Caco-2 (cell line): ENCODE results near the gene PCDHGA5. TPM values are rescaled to one million over a fixed set of nuclear protein-coding genes. Genes with fewer than 3 reads are reported as not detected.

ENCODE experiments used
- BruUV-seq: library from RNA; stranded (reverse); fragments of 400-500 nt; replicated peaks from 2 replicates; lab custom pipeline; 2021; lab: Mats Ljungman, UMichigan
- CTCF ChIA-PET: fragments of 300-600 bp; sonication (Branson Sonifier 250); formaldehyde crosslinking; loops from one replicate; lab custom pipeline; 2022; ENCODE audit warnings: antibody characterized with exemption; lab: Charles Lee
- POLR2A ChIA-PET: fragments of 300-600 bp; sonication (Branson Sonifier 250); formaldehyde crosslinking; loops from one replicate; lab custom pipeline; 2022; ENCODE audit warnings: antibody characterized with exemption; lab: Charles Lee
- DNase-seq, 2 experiments: peaks; one replicate each; pipeline versions ENCODE4 v3.0.0 to v3.0.0-alpha.2; 2020 to 2022
- H3K27me3 ChIP-seq: replicated peaks from 2 replicates; pipeline ENCODE4 v1.6.0; 2011; ENCODE audit warnings: low read length; ENCODE audit not compliant: control insufficient read depth, insufficient read depth
- H3K36me3 ChIP-seq: 2 replicates; pipeline ENCODE4 v1.5.1; 2011; ENCODE audit warnings: low read length; ENCODE audit not compliant: control insufficient read depth, insufficient read depth
- H3K4me1 ChIP-seq: fragments of 250-450 bp; sonication (Bioruptor Pico); 2 replicates; pipeline ENCODE4 v1.5.1; 2020; ENCODE audit warnings: mild to moderate bottlenecking
- H3K4me3 ChIP-seq: 2 replicates; pipeline ENCODE4 v1.5.1; 2011; ENCODE audit warnings: low read depth, mild to moderate bottlenecking, control low read depth, low read length
- H3K9me3 ChIP-seq: fragments of 250-450 bp; sonication (Bioruptor Pico); 2 replicates; pipeline ENCODE4 v1.5.1; 2020; ENCODE audit warnings: mild to moderate bottlenecking, moderate library complexity
- H3K27ac Mint-ChIP-seq: one replicate; pipeline ENCODE4 v1.8.0; 2022; ENCODE audit warnings: mixed read lengths; ENCODE audit not compliant: unreplicated experiment
- H3K27me3 Mint-ChIP-seq: one replicate; pipeline ENCODE4 v1.8.0; 2022; ENCODE audit warnings: mixed read lengths; ENCODE audit not compliant: insufficient read depth, unreplicated experiment
- H3K36me3 Mint-ChIP-seq: one replicate; pipeline ENCODE4 v1.8.0; 2022; ENCODE audit warnings: mild to moderate bottlenecking, mixed read lengths; ENCODE audit not compliant: insufficient read depth, unreplicated experiment
- H3K4me1 Mint-ChIP-seq: one replicate; pipeline ENCODE4 v1.8.0; 2022; ENCODE audit warnings: low read depth, mixed read lengths; ENCODE audit not compliant: unreplicated experiment
- H3K4me3 Mint-ChIP-seq: one replicate; pipeline ENCODE4 v1.8.0; 2022; ENCODE audit warnings: mild to moderate bottlenecking, moderate library complexity, mixed read lengths; ENCODE audit not compliant: unreplicated experiment
- H3K9me3 Mint-ChIP-seq: one replicate; pipeline ENCODE4 v1.8.0; 2022; ENCODE audit warnings: mixed read lengths; ENCODE audit not compliant: unreplicated experiment
- intact Hi-C: fragments of 100-400 bp; cut with micrococcal nuclease; formaldehyde crosslinking; loops from one replicate; pipeline ENCODE4 v1.10.0; 2022; ENCODE audit not compliant: unreplicated experiment
- total RNA-seq: library from RNA; stranded (reverse); gene quantifications from 2 replicates; pipeline ENCODE4 v1.2.3, GENCODE V29; 2022
- TF ChIP-seq, protein P1 (sequence below), 2 experiments: fragments of 200-600 bp in 1 of 2; IDR thresholded peaks; 1 replicate in 1 of 2; 2 replicates in 1 of 2; pipeline versions ENCODE4 v1.5.1 to v1.8.0; 2011 to 2022; ENCODE audit warnings: antibody characterized with exemption in 1 of 2, control low read depth in 1 of 2, inconsistent platforms in 1 of 2, low read depth in 1 of 2, low read length in 1 of 2, mild to moderate bottlenecking in 1 of 2, moderate library complexity in 1 of 2; ENCODE audit not compliant: insufficient read depth in 1 of 2, severe bottlenecking in 1 of 2, unreplicated experiment in 1 of 2

The PCDHGA5 gene
- total RNA-seq, 1 experiment from 2014 or later: 0.57 TPM

DNA sequence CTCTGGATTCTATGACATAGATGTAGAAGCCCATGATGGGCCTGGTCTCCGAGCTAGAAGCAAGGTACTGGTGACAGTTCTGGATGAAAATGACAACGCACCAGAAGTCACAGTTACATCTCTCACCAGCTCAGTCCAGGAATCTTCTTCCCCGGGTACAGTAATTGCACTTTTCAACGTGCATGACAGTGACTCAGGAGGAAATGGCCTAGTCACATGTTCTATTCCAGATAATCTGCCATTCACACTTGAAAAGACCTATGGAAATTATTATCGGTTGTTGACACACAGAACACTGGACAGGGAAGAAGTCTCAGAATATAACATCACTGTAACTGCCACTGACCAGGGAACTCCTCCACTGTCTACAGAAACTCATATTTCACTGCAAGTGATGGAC is 7.8 kb upstream of the PCDHGA5 start:
- Mint-ChIP-seq H3K4me1 (no peaks in the 10 kb centered on the region), H3K27me3 (no peaks in the 10 kb centered on the region), H3K9me3 (peaks cover 10% of the 10 kb centered on the region), H3K27ac (no peak overlapping the region), H3K4me3 (no peak overlapping the region), H3K36me3 (no peaks in the 10 kb centered on the region)
- Histone ChIP-seq H3K27me3 (no peaks in the 10 kb centered on the region), H3K36me3 (no peaks in the 10 kb centered on the region), H3K4me1 (no peaks in the 10 kb centered on the region), H3K9me3 (no peaks in the 10 kb centered on the region; the same call in 1 of the 2 replicates), H3K4me3 (no peak overlapping the region)
- TF ChIP-seq, protein P1, sequence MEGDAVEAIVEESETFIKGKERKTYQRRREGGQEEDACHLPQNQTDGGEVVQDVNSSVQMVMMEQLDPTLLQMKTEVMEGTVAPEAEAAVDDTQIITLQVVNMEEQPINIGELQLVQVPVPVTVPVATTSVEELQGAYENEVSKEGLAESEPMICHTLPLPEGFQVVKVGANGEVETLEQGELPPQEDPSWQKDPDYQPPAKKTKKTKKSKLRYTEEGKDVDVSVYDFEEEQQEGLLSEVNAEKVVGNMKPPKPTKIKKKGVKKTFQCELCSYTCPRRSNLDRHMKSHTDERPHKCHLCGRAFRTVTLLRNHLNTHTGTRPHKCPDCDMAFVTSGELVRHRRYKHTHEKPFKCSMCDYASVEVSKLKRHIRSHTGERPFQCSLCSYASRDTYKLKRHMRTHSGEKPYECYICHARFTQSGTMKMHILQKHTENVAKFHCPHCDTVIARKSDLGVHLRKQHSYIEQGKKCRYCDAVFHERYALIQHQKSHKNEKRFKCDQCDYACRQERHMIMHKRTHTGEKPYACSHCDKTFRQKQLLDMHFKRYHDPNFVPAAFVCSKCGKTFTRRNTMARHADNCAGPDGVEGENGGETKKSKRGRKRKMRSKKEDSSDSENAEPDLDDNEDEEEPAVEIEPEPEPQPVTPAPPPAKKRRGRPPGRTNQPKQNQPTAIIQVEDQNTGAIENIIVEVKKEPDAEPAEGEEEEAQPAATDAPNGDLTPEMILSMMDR (IDR thresholded peaks at IDR 0.05; ENCODE audit: insufficient read depth in 1 of 2, low read depth in 1 of 2, low read length in 1 of 2, severe bottlenecking in 1 of 2, unreplicated experiment in 1 of 2): no peak
- no peak for DNase-seq
- CTCF ChIA-PET: no interaction called here
- intact Hi-C loops: no loop called here
- no TSS peak for BruUV-seq
- POLR2A ChIA-PET: no interaction called here

DNA sequence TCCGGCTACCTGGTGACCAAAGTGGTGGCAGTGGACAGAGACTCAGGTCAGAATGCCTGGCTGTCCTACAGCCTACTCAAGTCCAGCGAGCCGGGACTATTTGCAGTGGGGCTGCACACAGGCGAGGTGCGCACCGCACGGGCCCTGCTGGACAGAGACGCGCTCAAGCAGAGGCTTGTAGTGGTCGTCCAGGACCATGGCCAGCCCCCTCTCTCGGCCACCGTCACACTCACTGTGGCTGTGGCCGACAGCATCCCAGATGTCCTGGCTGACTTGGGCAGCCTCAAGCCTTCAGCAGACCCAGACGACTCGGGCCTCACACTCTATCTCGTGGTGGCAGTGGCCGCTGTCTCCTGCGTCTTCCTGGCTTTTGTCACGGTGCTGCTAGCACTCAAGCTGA is 7.0 kb upstream of the PCDHGA5 start:
- TF ChIP-seq, protein P1 (IDR thresholded peaks at IDR 0.05; ENCODE audit: insufficient read depth in 1 of 2, low read depth in 1 of 2, low read length in 1 of 2, severe bottlenecking in 1 of 2, unreplicated experiment in 1 of 2): no peak
- peaks cover 10% of the 10 kb centered on the region for H3K9me3 Mint-ChIP-seq
- H3K4me3 Mint-ChIP-seq: no peak overlapping the region
- no peaks in the 10 kb centered on the region for H3K36me3 Mint-ChIP-seq
- H3K27me3 Mint-ChIP-seq: no peaks in the 10 kb centered on the region
- Histone ChIP-seq H3K4me1 (no peaks in the 10 kb centered on the region), H3K27me3 (no peaks in the 10 kb centered on the region), H3K36me3 (no peaks in the 10 kb centered on the region), H3K9me3 (no peaks in the 10 kb centered on the region; the same call in 1 of the 2 replicates), H3K4me3 (no peak overlapping the region)
- no peak overlapping the region for H3K27ac Mint-ChIP-seq
- intact Hi-C loops: no loop called here
- DNase-seq: no peak
- H3K4me1 Mint-ChIP-seq: no peaks in the 10 kb centered on the region
- no TSS peak for BruUV-seq
- ChIA-PET CTCF (no interaction called here), POLR2A (no interaction called here)

DNA sequence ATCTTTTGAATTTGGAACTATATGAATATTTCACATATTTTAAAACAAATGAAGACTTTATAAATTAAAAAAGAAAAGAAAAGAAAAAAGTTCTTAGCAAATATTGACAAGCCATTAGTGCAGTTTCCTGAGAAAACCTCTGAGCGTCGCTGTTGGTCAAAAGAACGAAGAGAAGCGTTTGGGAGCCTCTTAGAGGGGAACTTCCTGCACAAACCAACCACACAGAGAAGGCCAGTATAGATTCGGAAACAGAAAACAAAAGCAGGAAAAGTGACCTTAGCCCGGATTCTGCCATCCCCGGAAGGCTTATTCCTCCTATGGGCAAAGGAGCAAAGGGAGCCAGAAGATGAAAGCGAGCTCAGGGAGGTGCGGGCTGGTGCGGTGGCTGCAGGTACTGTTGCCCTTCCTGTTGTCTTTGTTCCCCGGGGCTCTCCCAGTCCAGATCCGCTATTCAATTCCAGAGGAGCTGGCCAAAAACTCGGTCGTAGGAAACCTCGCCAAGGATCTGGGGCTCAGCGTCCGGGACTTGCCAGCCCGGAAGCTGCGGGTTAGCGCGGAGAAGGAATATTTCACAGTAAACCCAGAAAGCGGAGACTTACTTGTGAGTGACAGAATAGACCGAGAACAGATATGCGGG is 4.1 kb upstream of the PCDHGA5 start, which contains the start of gene PCDHGB2:
Gene PCDHGB2 (plus strand): TSS at position 205 of the 637 bp plus-strand sequence. CDS start 142 bp downstream, at position 347.
- no peaks in the 10 kb centered on the region for H3K4me1 Mint-ChIP-seq
- no peaks in the 10 kb centered on the region; the same call in 1 of the 2 replicates for H3K9me3 ChIP-seq
- H3K27me3 ChIP-seq: no peaks in the 10 kb centered on the region
- peak in 1 of 2 experiments; percentile 15 for DNase-seq
- BruUV-seq: TSS peak; percentile 44
- H3K36me3 Mint-ChIP-seq: no peaks in the 10 kb centered on the region
- H3K4me3 ChIP-seq: no peak within 1 kb of the TSS
- no peaks in the 10 kb centered on the region for H3K27me3 Mint-ChIP-seq
- CTCF ChIA-PET: no interaction called here
- POLR2A ChIA-PET: no interaction called here
- peaks cover 21% of the 10 kb centered on the region for H3K9me3 Mint-ChIP-seq
- H3K36me3 ChIP-seq: no peaks in the 10 kb centered on the region
- H3K27ac Mint-ChIP-seq: peak within 1 kb of the TSS; percentile 31
- intact Hi-C loops: loop anchor here (1.0 to 2.0 kb wide), 3 partner anchors 33 to 205 kb away; no protein-coding TSS in a partner anchor
- H3K4me1 ChIP-seq: no peaks in the 10 kb centered on the region
- TF ChIP-seq, protein P1 (IDR thresholded peaks at IDR 0.05; ENCODE audit: insufficient read depth in 1 of 2, low read depth in 1 of 2, low read length in 1 of 2, severe bottlenecking in 1 of 2, unreplicated experiment in 1 of 2): peak; percentile 40 to 47
- peak within 1 kb of the TSS; percentile 36 for H3K4me3 Mint-ChIP-seq
